Muscle of arm (tissue), 12 donors: ENCODE results near the gene RASEF. TPM values are rescaled to one million over a fixed set of nuclear protein-coding genes. Genes with fewer than 3 reads are reported as not detected.

Experiments
- DNase-seq: peaks from one replicate; pipeline ENCODE4 v3.0.0-alpha.2; 2013
- polyA plus RNA-seq, 12 donors: library from polyadenylated mRNA; unstranded; fragments of 120-200 nt; gene quantifications; one replicate each; pipeline ENCODE4 v1.2.1, GENCODE V29; 2013; ENCODE audit not compliant: insufficient read length in 12 of 12

The RASEF gene
- polyA plus RNA-seq, 12 donors: 0.17 to 3.8 (median 0.66) TPM; not detected in 1

DNA sequence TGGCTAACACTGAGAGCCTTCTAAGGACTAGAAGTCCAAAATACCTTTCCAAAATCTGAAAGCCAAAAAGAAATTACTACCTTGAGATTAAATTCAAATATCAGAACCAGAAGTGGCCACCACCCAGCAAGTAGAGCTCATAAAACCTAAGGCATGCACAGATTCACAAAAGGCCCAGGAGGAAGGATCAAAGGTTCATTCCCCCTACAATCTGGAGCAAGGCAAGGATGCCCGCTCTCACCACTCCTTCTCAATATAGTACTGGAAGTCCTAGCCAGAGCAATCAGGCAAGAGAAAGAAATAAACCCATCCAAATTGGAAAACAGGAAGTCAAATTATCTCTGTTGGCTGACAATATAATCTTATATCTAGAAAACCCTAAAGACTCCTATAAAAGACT lies 6.0 kb downstream of the RASEF start:
- no peak for DNase-seq

DNA sequence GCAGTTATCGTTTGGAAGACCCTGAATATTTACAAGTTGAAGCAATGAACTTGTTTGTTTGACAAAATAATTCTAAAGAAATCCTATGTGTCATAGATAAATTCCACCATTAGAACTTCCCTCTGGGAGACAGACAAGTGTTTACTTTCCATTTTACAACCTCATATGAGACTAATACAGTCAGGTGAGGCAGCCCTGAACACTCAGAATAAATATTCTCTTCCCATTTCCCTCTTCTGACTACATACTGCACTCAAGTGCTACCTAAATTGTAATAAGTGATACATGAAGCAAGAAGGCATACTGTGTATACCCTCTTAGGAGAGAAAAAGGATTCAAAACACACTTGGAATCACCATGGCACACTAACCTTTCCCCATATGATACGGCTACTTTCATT lies 6.8 kb downstream of the RASEF start:
- DNase-seq: no peak

GRCh38 chr9:83047839-83048775 lies 14.8 kb downstream of the RASEF start:
- no peak for DNase-seq

DNA sequence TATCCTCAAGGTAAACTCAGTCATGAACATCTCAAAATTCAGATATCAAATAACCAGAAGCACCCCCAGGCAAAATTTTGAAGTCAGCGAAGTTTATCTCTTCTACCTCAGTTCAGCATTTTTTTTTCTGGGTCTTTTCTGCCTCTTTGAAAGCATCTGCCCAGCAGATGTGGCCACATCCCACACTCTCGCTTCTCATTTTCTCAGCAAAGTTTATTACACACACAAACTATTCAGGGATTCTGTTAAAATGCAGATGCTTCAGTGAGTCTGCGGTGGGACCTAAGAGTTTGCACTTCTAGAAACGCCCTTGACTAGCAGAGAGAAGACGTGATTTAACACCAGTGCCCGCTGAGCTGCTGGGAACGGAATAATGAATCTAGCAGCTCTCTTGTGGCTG lies 19.3 kb downstream of the RASEF start:
- DNase-seq: no peak

DNA sequence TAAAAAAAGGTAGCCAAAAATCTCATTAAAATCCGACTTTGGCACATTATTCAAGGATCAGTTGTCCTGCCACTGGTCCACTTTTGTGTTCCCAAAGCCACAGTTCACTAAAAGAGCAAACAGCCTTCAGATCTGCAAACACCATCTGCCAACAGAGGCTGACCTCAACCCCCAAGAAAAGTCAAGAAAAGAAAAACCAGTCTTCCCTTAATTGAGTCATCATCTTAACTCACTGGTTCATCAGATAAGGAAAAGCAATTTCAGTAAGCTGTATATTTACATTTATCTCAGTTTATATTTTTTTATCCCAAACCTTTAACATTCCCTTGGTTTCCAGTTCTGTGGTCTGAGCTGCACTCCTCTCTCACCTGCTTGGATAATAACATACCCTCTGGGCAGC lies 21.2 kb downstream of the RASEF start:
- DNase-seq: no peak

GRCh38 chr9:83039303-83039702 lies 23.6 kb downstream of the RASEF start:
- DNase-seq: no peak

DNA sequence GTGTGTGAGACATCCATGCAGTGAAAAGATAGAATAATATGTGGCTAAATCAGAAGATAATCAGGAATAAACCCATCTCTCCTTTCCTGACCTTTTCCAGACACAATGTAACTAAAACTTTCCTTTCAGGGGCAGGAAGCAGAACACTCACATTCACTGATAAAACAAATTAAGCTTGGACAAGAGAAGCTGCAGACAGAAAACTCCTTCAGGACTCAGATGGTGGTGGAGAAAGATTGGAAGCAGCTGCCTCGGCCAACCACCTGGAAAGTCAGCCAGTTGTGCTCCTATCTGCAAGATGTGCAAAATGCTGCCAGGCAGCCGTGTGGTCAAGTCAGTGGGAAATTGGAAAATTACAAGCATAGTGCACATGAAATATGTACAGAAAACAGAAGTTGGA lies 26.9 kb downstream of the RASEF start:
- no peak for DNase-seq

- DNase-seq: no peak
Observed at GRCh38 chr9:83035143-83035542, 27.8 kb downstream of the RASEF start.

DNA sequence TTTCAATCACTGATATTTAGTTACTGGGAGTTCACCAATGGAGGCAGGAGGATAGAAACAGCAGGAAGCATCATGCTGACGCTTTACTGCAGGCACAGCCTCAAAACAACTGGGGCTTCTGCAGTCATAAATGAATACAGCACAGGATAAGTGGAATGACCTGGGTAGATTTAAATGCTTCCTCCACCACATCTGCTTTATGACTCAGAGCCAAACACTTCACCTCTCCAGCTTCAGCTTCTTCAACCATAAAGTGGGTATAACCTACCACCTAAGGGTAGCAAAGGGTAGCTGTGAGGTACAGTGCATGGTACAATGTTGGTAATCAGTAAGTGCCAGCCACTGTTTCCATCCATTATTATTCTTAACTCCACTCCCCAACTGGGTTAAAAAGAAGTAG lies 28.4 kb downstream of the RASEF start:
- DNase-seq: no peak

GRCh38 chr9:83034026-83034425 lies 28.9 kb downstream of the RASEF start:
- DNase-seq: no peak

- DNase-seq: no peak
Observed at GRCh38 chr9:83032065-83032625, 30.8 kb downstream of the RASEF start.

- no peak for DNase-seq
Observed at GRCh38 chr9:83030391-83031107, 32.4 kb downstream of the RASEF start.

DNA sequence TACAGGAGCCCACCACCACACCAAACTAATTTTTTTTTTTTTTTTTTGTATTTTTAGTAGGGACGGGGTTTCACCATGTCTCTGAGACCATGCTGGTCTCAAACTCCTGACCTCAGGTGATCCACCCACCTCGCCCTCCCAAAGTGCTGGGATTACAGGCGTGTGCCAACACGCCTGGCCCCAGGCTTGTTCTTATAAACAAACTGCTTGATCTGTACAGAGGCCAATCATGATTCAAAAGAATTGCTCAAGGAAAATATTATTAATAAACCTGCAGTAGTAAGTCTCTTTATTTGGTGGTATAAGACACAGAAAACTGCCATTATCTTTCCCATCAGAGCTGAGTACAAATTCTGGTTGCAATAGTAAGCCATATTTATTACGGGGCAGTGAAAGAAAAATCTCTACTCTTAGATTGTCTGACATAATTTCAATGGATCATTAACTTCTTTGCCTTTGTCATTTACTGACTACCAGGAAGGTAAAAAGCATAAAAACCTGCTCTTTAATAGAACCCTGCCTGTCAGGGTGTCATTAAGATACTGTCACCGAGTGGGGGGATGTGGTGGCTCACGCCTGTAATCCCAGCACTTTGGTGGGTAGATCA lies 33.3 kb downstream of the RASEF start:
- no peak for DNase-seq

DNA sequence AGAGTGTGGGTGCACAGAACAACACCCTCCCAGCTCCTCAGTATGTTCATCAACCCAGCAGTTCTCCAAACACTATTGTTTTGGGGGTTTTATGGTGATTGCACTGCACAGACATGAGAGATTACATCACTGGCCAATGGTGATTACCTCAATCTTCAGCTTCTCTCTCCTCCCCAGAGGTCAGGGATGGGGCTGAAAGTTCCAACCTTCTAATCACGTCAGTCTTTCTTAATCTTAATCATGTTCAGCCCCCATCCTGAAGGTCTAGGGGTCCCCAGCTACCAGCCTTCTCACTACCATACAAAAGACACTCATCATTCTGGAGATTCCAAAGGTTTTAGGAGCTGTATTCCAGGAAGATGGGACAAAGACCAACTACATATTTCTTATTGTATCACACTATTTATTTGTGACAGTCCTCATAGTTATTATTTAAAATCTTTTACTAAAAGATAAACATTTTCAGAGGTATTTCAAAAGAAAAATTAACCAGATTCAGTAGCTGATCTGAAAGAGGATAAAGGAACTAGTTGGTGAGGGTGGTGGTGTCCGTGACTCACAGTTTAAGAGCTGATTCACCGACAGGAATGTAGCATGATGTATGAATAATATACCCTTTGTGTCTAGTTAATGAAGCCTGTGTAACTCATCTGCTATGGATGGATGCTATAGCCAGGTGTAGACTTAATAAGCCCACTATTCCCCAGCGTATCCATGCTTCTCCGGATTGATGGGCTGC lies 35.6 kb downstream of the RASEF start:
- DNase-seq: no peak

GRCh38 chr9:83024506-83025125 lies 38.3 kb downstream of the RASEF start:
- no peak for DNase-seq

GRCh38 chr9:83023151-83023550 lies 39.8 kb downstream of the RASEF start:
- no peak for DNase-seq

GRCh38 chr9:83020864-83021263 lies 42.1 kb downstream of the RASEF start:
- DNase-seq: no peak

DNA sequence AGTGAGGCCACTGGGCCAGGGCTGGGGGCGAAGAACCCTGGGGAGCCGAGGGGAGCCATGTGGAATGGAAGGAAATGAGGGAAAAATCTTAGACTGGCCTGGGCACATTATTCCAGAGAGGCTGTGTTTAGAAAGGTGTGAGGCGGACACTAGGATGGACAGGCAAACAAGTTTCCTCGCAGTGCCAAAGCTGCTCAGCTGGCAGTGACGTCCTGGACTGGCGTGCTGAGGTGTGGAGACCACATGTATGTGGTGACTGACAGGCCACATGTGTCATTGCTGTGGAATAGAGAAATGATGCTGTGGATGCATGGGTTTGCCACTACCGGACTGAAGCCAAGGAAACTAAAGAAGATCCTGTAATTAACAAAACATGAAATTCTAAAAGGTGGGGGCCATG lies 42.6 kb downstream of the RASEF start:
- no peak for DNase-seq

GRCh38 chr9:83019246-83019645 lies 43.7 kb downstream of the RASEF start:
- no peak for DNase-seq

GRCh38 chr9:83015897-83016296 lies 47.0 kb downstream of the RASEF start:
- DNase-seq: no peak
